Measurements from ENCODE around the gene SEMA4C.

- TF ChIP-seq CTCF (IDR thresholded peaks at IDR 0.05; ENCODE audit: low read depth, low read length) (no peak), EZH2phosphoT487 (IDR thresholded peaks at IDR 0.05; ENCODE audit: low read depth) (no peak)
Observed at GRCh38 chr2:96856776-96857666, 12.9 kb downstream of the SEMA4C start.

Measured in OCI-LY3 (cell line).